Measurements from ENCODE around the gene FBH1.

- TF ChIP-seq, protein P1, sequence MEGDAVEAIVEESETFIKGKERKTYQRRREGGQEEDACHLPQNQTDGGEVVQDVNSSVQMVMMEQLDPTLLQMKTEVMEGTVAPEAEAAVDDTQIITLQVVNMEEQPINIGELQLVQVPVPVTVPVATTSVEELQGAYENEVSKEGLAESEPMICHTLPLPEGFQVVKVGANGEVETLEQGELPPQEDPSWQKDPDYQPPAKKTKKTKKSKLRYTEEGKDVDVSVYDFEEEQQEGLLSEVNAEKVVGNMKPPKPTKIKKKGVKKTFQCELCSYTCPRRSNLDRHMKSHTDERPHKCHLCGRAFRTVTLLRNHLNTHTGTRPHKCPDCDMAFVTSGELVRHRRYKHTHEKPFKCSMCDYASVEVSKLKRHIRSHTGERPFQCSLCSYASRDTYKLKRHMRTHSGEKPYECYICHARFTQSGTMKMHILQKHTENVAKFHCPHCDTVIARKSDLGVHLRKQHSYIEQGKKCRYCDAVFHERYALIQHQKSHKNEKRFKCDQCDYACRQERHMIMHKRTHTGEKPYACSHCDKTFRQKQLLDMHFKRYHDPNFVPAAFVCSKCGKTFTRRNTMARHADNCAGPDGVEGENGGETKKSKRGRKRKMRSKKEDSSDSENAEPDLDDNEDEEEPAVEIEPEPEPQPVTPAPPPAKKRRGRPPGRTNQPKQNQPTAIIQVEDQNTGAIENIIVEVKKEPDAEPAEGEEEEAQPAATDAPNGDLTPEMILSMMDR (IDR thresholded peaks at IDR 0.05) = no peak
- TF ChIP-seq EZH2 (IDR thresholded peaks at IDR 0.05) = no peak
Measured at GRCh38 chr10:5897504-5897903, 7.5 kb downstream of the FBH1 start.

Data from neural progenitor cell (in vitro differentiated cells).